Prostate gland (tissue), 2 donors: ENCODE measurements around the gene RNPEPL1. TPM values are rescaled to one million over a fixed set of nuclear protein-coding genes. Genes with fewer than 3 reads are reported as not detected.
A peak's percentile ranks its signal among the peaks of the same experiment; 100 is the strongest.

Experiments
- DNase-seq: peaks from one replicate; pipeline ENCODE4 v3.0.0-alpha.2; 2019; ENCODE audit warnings: low spot score
- H3K27ac ChIP-seq, 2 donors: fragments of 200-600 bp; sonication (generic); 2 replicates each; pipeline ENCODE4 v1.5.1; 2017 to 2019
- H3K27me3 ChIP-seq: fragments of 200-600 bp; sonication (generic); replicated peaks from 2 replicates; pipeline ENCODE4 v1.5.1; 2019; ENCODE audit not compliant: insufficient read depth
- H3K36me3 ChIP-seq, 2 donors: fragments of 200-600 bp; sonication (generic); 1 replicate in 1 of 2; 2 replicates in 1 of 2; pipeline versions ENCODE4 v1.5.1 to v1.8.1; 2017 to 2019
- H3K4me1 ChIP-seq: fragments of 200-600 bp; sonication (generic); replicated peaks from 2 replicates; pipeline ENCODE4 v1.5.1; 2019
- H3K4me3 ChIP-seq, 2 donors: fragments of 200-600 bp; sonication (generic); 2 replicates each; pipeline ENCODE4 v1.5.1; 2017 to 2019
- H3K9me3 ChIP-seq: fragments of 200-600 bp; sonication (generic); 2 replicates; pipeline ENCODE4 v1.5.1; 2017
- CTCF ChIP-seq, 4 experiments: fragments of 200-600 bp in 2 of 4; fragments of 450-650 bp in 2 of 4; sonication (generic) in 2 of 4; IDR thresholded peaks; 1 replicate in 3 of 4; 2 replicates in 1 of 4; pipeline ENCODE4 v1.5.1; 2016 to 2019; ENCODE audit warnings: antibody characterized with exemption in 4 of 4, mild to moderate bottlenecking in 2 of 4, moderate library complexity in 2 of 4
- POLR2A ChIP-seq: fragments of 450-650 bp; IDR thresholded peaks from one replicate; pipeline ENCODE4 v1.6.1; 2016; ENCODE audit warnings: antibody characterized with exemption, mild to moderate bottlenecking
- POLR2AphosphoS5 ChIP-seq: sonication (generic); formaldehyde crosslinking; IDR thresholded peaks from one replicate; pipeline ENCODE4 v1.6.1; 2017; ENCODE audit warnings: antibody characterized with exemption
- WGBS: methylation state at CpG from one replicate; pipeline ENCODE4 v1.1.5; 2018; 5-methylcytosine and 5-hydroxymethylcytosine counted together
- intact Hi-C: fragments of 100-400 bp; cut with DNase I; formaldehyde crosslinking; loops from one replicate; pipeline ENCODE4 v1.14.2; 2022
- total RNA-seq, 2 donors: library from RNA; depleted of rRNA; stranded (reverse); fragments of >200 nt; gene quantifications; one replicate each; pipeline ENCODE4 v1.1.0, GENCODE V29; 2016

Gene RNPEPL1
- total RNA-seq, 2 donors from 2014 or later: 36.9 to 94.7 TPM

GRCh38 chr2:240596491-240596931, 28.2 kb downstream of the RNPEPL1 start:
- intact Hi-C loops: no loop called here
- WGBS: 39% methylated on average over 21 of the region's 23 CpGs
- no peaks in the 10 kb centered on the region for H3K9me3 ChIP-seq
- H3K27ac ChIP-seq: peak overlapping the region; percentile 44 to 46
- H3K4me1 ChIP-seq: peaks cover 25% of the 10 kb centered on the region
- no peaks in the 10 kb centered on the region for H3K27me3 ChIP-seq
- H3K36me3 ChIP-seq: no peaks in the 10 kb centered on the region
- peak; percentile 68 for TF ChIP-seq POLR2AphosphoS5
- no peak for TF ChIP-seq CTCF (IDR thresholded peaks at IDR 0.05)
- TF ChIP-seq POLR2A: no peak
- peak; percentile 74 for DNase-seq
- no peak overlapping the region for H3K4me3 ChIP-seq

- Histone ChIP-seq H3K27me3 (no peaks in the 10 kb centered on the region), H3K4me3 (no peak overlapping the region), H3K4me1 (peaks cover 25% of the 10 kb centered on the region), H3K36me3 (no peaks in the 10 kb centered on the region), H3K9me3 (no peaks in the 10 kb centered on the region), H3K27ac (peak overlapping the region in 1 of 2 donors; percentile 46)
- DNase-seq: no peak
- intact Hi-C loops: no loop called here
- TF ChIP-seq CTCF (IDR thresholded peaks at IDR 0.05): no peak
- TF ChIP-seq POLR2A: no peak
- no peak for TF ChIP-seq POLR2AphosphoS5
- 81% methylated on average over 10 of the region's 10 CpGs for WGBS
Measured at GRCh38 chr2:240597054-240597418, 28.8 kb downstream of the RNPEPL1 start.

- Histone ChIP-seq H3K9me3 (no peaks in the 10 kb centered on the region), H3K27ac (no peak overlapping the region), H3K36me3 (no peaks in the 10 kb centered on the region), H3K27me3 (no peaks in the 10 kb centered on the region), H3K4me3 (no peak overlapping the region), H3K4me1 (peaks cover 25% of the 10 kb centered on the region)
- no peak for DNase-seq
- WGBS: 94% methylated on average over 22 of the region's 22 CpGs
- intact Hi-C loops: no loop called here
- no peak for TF ChIP-seq CTCF (IDR thresholded peaks at IDR 0.05)
- no peak for TF ChIP-seq POLR2AphosphoS5
- TF ChIP-seq POLR2A: no peak
Measured at GRCh38 chr2:240597419-240598181, 29.3 kb downstream of the RNPEPL1 start.

GRCh38 chr2:240598311-240598911, 30.1 kb downstream of the RNPEPL1 start:
- no peaks in the 10 kb centered on the region for H3K27me3 ChIP-seq
- WGBS: 95% methylated on average over 17 of the region's 17 CpGs
- H3K27ac ChIP-seq: no peak overlapping the region
- TF ChIP-seq CTCF (IDR thresholded peaks at IDR 0.05): no peak
- intact Hi-C loops: no loop called here
- no peak overlapping the region for H3K4me3 ChIP-seq
- H3K9me3 ChIP-seq: no peaks in the 10 kb centered on the region
- DNase-seq: no peak
- H3K36me3 ChIP-seq: no peaks in the 10 kb centered on the region
- H3K4me1 ChIP-seq: peaks cover 25% of the 10 kb centered on the region

GRCh38 chr2:240599141-240599583, 30.9 kb downstream of the RNPEPL1 start:
- Histone ChIP-seq H3K36me3 (no peaks in the 10 kb centered on the region), H3K27me3 (no peaks in the 10 kb centered on the region), H3K4me3 (no peak overlapping the region), H3K27ac (no peak overlapping the region), H3K9me3 (no peaks in the 10 kb centered on the region), H3K4me1 (peaks cover 25% of the 10 kb centered on the region)
- intact Hi-C loops: no loop called here
- TF ChIP-seq POLR2AphosphoS5 (no peak), POLR2A (no peak), CTCF (IDR thresholded peaks at IDR 0.05) (no peak)
- no peak for DNase-seq
- 91% methylated on average over 11 of the region's 11 CpGs for WGBS
